SK-MEL-5 (cell line): Measurements from ENCODE around the gene BLTP3A. TPM values are rescaled to one million over a fixed set of nuclear protein-coding genes. Genes with fewer than 3 reads are reported as not detected.
A peak's percentile ranks its signal among the peaks of the same experiment; 100 is the strongest.
"Not testable (repeated sequence)": the region's sequence is repeated elsewhere in the genome, so short reads cannot be mapped to it uniquely, and the experiment has no call there.

ENCODE experiments used
- DNase-seq: peaks from one replicate; pipeline ENCODE4 v3.0.0-alpha.2; 2016; ENCODE audit warnings: low read depth, low spot score
- in situ Hi-C: cut with HindIII; loops from 2 replicates; pipeline ENCODE4 v1.10.0; 2016; ENCODE audit warnings: low sequenced_read_pairs, high pct_unique_total_duplicates, low pct_unique_long_range_greater_than_20kb
- total RNA-seq: library from RNA; depleted of rRNA; stranded (reverse); fragments of >200 nt; shearing (Covaris generic); gene quantifications from 2 replicates; pipeline ENCODE4 v1.2.3, GENCODE V29; 2014

The BLTP3A gene
- total RNA-seq, 1 experiment from 2014 or later: 10.6 TPM

- no peak for DNase-seq
- in situ Hi-C loops: no loop called here
Observed at GRCh38 chr6:34774967-34775366, 16.9 kb upstream of the BLTP3A start.

GRCh38 chr6:34785375-34785774 is 6.5 kb upstream of the BLTP3A start:
- in situ Hi-C loops, DNase-seq: not testable (repeated sequence)

GRCh38 chr6:34787152-34787551 is 4.7 kb upstream of the BLTP3A start:
- in situ Hi-C loops, DNase-seq: not testable (repeated sequence)

GRCh38 chr6:34788111-34788510 is 3.8 kb upstream of the BLTP3A start:
- no peak for DNase-seq
- in situ Hi-C loops: no loop called here

GRCh38 chr6:34791164-34791700 is 651 bp upstream of the BLTP3A start:
- peak; percentile 44 for DNase-seq
- in situ Hi-C loops: no loop called here

GRCh38 chr6:34792605-34793500 is 970 bp downstream of the BLTP3A start:
- in situ Hi-C loops: no loop called here
- DNase-seq: peak; percentile 25

- DNase-seq: no peak
- in situ Hi-C loops: no loop called here
Observed at GRCh38 chr6:34793877-34794276, 2.0 kb downstream of the BLTP3A start.

- in situ Hi-C loops: no loop called here
- DNase-seq: no peak
Observed at GRCh38 chr6:34795836-34796425, 4.0 kb downstream of the BLTP3A start.

- no peak for DNase-seq
- in situ Hi-C loops: no loop called here
Observed at GRCh38 chr6:34798057-34798456, 6.2 kb downstream of the BLTP3A start.

- in situ Hi-C loops: no loop called here
- DNase-seq: no peak
Observed at GRCh38 chr6:34799547-34799946, 7.7 kb downstream of the BLTP3A start.

GRCh38 chr6:34804543-34804942 is 12.7 kb downstream of the BLTP3A start:
- in situ Hi-C loops: no loop called here
- DNase-seq: no peak

- in situ Hi-C loops, DNase-seq: not testable (repeated sequence)
Observed at GRCh38 chr6:34805074-34805473, 13.2 kb downstream of the BLTP3A start.

GRCh38 chr6:34806738-34807453 is 15.0 kb downstream of the BLTP3A start:
- in situ Hi-C loops: no loop called here
- DNase-seq: no peak

- DNase-seq, in situ Hi-C loops: not testable (repeated sequence)
Observed at GRCh38 chr6:34808473-34808872, 16.6 kb downstream of the BLTP3A start.

GRCh38 chr6:34809419-34809818 is 17.5 kb downstream of the BLTP3A start:
- not testable (repeated sequence) for DNase-seq

GRCh38 chr6:34810017-34810882 is 18.4 kb downstream of the BLTP3A start:
- in situ Hi-C loops: no loop called here
- no peak for DNase-seq

More at GRCh38 chr6:34809419-34809818, 17.5 kb downstream of the BLTP3A start:
- in situ Hi-C loops: not testable (repeated sequence)

- in situ Hi-C loops: no loop called here
- no peak for DNase-seq
Observed at GRCh38 chr6:34810936-34811632, 19.2 kb downstream of the BLTP3A start.
